Left hindlimb (tissue), 1 donor: Measurements from ENCODE around the gene CISD3.
A peak's percentile ranks its signal among the peaks of the same experiment; 100 is the strongest.

Experiments used
- DNase-seq: peaks from one replicate; pipeline ENCODE4 v3.0.0-alpha.2; 2018

The CISD3 gene

DNA sequence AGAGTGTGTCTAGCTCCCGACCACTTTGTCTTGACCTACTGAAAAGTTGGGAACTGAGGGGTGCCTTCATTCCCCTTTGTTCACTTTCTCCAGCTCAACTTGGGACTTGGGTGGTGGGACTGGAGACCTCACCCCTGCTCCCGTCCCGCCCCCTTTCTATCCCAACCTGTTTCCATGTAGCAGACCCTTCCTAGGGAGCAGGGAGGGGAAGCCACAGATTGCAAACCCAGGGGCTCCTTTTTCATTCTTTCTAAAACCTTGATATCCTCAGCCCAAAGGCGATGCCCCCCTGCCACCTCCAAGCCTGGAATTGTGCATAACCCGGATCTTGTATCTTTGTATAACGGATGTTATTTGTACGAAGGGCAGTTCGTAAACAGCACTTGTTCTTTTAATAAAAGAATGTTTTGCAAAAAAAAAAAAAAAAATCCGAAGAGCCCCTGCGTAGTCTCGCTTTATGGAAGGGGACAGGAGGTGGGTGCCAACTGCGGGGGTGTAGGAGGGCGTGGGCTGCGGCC, 714 bp upstream of the CISD3 start:
- DNase-seq: no peak

DNA sequence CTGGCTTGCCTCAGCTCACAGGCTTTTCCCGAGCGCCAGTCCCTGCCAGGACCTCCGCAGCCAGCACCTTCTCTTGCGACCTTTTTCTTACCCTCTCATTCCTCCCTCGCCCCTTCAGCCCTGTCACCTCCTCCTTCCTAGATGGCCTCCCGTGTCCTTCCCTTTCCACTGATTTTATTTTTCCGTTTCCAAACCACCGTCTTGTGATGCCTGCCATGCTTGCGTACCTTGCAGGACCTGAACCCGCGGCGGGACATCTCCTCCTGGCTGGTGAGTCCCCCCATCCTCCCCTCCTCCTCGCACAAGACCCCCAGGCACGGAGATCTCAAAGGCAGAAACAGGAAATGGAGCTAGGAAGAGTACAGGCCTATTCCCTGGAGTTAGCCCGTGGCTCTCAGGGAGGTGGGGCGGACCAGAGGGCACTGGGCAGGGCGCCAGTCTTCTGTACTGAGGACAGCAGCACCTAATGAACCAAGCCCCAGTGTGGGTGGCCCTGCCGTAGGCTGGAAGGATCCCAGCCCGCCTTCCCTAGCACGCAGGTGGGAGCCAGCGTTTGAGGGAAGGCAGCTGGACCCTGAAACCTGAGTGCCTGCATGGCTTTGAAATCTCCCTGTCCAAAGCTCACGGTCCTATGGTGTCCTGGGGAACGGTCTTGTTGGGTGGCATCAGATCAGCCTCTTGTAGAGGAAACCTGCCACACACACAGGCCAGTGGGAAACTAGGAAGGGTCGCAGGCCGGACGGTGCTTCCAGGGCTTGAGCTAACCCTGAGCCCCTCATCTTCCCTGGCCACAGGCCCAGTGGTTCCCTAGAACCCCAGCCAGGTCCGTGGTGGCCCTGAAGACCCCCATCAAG, 612 bp downstream of the CISD3 start:
- peak; percentile 60 for DNase-seq

DNA sequence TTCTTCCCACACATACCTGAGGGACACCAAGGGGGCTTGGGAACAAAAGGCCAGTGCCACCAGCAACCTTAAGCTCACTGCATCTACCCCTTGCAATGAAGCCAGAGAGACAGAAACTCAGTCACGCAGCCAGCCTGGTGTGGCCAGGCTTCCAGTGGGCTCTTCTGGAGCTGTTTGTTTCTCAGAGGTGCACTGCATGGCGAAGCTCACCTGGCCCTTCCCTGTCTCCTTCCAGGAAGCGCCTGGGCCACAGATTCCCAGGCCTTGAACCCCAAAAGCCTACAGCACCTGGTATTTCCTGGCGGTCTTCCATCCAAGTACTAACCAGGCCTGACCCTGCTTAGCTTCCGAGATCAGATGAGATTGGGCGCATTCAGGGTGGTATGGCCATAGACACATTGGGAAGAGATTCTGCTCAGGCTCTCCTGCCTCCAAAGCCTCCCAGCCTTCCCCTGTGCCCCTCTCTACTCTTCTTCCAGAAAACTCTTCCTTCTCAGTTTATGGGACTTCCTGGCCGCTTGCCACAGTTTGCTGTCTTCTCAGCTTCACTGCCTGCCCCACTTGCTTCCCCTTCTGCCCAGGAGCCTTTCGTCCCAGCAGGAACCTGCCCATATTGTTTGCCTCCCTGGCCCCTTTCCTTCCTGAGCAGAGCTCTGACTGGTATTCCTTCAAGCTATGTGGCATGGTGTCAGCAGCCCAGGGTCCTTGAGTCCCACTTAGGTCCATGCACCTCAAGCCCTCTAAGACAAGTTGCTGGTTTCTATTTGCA, 1.6 kb downstream of the CISD3 start:
- DNase-seq: no peak

DNA sequence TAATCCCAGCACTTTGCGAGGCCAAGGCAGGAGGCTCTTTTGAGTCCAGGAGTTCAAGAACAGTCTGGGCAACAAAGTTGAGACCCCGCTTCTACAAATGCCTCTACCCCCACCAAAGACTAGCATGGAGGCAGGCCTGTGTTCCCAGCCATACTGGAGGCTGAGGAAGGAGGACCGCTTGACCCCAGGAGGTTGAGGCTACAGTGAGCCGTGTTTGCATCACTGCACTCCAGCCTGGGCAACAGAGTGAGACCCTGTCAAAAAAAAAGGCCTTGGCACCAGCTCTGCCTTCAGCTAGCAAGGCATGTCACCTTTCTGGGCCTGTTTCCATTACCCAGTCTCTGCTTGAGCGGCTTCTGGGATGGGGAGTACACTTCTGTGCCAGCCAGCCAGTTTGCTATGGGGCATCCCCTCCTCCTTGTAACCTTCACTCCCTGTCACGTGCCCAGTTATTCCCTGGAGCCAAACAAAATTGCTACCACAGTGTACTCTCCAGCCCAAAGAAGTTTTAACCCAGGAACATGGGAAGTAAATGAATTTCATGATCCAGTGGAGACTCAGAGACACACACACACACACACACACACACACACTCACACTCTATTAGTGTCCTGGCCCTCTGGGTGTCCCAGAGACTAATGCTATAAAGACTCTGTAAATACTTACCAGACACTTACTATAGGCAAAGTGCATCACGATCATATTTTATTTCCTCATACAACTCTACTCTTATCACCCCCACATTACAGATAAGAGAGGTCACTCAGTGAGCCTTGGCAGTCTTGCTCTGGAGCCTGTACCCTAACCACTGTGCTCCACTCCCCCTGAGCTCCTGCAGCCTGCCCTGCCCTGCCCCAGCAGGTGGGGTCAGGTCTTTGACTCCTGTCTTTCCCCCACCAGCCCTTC, 2.5 kb downstream of the CISD3 start:
- no peak for DNase-seq

DNA sequence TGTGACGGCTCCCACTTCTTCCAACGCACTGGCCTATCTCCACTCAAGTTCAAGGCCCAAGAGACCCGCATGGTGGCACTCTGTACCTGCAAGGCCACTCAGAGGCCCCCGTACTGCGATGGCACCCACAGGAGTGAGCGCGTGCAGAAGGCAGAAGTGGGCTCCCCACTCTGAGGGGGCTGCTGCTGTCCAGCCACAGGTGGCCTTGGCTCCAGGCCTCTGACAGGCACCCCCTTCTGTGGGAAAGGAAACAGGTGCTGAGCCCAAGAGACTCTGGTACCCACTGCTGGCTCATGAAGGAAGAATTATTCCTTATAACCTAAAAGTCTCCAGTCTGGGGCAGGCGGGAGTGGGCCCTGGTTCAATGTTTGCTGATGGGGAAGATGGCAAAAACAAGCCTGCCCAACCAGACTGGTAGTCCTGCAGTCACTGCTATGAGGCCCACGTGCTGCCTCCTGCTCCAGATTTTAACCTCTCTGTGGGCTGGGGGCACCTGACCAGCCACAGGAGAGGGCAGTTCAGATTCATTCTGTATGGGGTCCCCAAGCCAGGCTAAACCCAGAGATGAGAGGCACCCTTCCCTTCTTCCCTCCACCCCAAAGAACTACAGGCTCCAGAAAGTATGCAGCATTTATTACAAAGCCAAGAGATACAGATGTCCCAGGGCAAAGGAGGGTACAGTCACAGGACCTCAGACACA, 3.3 kb downstream of the CISD3 start:
- no peak for DNase-seq

DNA sequence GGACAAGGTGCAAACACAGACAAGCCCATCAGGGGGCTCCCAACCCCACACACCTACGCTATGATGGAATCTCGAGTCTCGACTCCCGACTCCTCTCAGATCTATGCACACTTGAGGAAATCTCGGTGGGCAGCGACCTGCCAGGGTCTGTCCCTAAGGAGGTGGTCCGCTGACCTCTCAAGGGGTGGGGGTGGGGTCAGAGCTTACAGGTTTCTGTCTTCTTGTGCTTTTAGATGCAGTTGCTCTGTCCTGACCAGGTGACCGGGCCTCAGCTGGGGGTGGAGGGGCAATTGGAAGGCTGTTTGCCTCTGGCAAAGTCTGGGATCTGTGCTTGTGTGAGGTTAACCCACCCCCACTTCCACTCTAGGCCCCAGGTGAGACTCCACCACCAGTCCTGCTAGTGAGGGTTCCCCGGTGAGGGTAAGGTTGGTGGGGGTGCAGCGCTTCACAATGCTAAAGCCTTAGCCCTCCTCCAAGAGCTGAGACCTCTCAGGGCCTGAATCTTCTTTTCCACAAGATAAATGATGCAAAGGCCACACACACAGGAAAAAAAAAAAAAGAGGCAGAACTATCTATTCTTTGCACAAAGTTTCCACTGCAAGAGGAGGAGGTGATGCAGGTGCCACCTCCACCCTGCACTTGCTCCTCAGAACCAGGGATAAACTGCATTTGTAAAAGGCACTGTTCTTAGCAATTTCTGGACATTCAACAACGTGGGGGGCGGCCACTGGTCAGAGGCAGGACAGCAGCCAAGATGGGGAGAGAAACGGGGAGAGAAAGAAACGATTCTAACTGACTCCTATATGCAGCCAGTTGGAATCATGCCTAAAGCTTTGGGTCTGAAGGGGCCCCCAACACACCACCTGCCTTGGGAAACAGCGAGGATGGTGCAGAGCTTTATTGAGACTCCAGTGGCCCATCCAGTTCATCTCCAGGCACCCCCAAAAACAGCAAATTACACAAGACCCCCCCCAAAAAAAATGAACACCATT, 4.1 kb downstream of the CISD3 start:
- no peak for DNase-seq

DNA sequence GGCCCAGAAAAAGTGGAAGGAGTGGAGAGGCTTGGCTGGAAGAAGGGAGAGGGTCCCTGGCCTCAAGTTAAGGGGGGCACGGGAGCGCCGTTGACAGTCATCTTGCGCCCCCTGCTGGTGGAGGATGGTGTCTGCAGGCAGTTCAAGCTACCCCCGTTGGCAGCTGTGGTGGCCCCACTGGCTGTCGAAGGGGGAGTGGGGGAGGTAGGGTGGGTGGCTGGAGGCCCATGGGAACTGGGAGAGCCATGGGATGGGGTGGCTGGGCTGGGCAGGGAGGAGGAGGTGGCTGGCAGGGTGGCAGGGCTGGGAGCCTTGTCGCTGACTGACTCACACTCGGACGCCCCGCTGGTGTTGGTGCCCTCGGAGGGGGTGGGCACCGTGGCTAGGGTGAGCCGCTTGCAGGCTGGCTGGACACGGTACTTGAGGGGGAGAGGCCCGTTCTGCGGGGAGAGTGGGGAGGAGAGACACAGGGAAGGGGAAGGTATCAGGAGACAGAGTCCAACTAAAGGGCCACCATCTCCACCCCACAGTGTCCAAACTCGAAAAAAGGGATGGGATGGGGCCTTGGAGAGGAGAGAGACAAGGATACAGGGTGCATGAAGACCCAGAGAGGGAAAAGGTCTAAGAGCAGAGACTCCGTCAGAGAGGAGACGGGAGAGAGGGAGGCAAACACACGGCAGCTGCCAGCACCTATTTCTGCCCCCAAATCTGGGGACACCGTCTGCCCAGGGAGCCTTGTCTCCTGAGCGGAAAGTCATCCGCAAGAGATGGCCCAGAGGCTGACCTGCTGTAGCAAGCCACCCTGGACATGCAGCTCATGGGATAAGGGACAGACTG, 5.2 kb downstream of the CISD3 start:
- peak; percentile 68 for DNase-seq

DNA sequence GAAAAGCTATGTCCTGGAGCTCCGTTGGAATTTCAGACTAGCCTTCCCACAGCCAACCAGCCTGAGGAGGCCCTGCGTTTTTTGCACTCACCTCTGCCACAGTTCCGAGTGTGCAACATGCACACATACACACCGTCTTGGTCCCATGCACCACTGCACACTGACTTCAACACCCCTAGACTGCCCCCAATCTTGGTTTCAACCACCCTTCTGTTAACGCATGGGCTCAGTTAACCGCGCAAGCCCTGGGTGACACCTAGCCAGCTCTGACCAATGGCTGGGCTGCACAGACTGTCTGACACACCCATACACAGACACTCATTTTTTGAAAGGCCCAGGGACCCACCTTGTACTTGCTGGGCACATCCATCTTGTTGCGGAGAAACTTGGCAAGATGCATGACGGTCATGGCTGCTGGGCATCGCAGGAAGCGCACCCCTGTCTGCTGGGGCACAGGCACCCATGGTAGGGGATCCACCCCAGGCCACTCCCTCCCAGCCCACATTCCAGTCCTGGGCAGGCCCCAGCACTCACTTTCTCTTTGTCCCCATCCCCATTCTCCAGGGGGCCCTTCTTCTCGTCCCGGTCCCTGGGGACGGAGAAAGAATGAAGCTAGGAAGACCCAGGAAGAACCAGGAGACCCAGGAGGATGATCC, 8.0 kb downstream of the CISD3 start:
- no peak for DNase-seq

DNA sequence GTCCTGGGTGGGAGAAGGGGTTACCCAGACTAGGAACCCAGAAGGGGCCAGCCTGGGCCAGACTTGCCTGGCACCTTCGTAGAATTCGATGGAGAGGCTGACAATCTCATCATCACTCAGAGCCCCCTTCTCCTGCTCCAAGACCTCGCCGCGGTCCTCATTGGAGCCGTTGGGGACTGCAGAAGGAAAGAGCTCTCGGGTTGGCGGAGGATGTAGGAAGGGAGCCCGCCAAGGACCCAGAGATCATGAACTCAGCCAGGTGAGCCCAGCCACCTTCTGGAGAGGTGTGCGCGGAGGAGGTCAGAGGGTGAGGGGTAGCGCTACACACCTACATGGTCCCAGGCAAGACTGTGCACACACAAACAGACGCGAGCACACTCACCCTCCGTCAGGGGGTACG, 8.5 kb downstream of the CISD3 start:
- DNase-seq: peak; percentile 21

DNA sequence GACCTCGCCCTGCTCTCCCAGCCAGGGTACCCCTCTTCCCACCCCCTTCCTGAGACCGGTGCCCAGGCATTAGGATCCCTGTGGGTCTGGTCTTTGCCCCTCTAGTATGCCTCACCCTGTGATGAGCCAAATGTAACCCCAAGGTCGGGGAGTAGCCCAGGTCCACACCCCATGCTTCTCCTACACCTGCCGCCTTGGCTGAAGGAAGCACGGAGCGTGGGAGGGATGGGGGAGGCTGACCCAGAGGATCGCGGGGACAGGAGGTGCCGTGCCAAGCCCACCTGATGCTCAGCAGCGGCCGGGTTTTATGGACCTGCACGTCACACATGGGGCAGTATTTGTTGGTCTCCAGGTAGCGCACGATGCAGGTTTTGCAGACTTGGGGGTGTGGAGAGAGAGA, 9.2 kb downstream of the CISD3 start:
- peak; percentile 23 for DNase-seq

DNA sequence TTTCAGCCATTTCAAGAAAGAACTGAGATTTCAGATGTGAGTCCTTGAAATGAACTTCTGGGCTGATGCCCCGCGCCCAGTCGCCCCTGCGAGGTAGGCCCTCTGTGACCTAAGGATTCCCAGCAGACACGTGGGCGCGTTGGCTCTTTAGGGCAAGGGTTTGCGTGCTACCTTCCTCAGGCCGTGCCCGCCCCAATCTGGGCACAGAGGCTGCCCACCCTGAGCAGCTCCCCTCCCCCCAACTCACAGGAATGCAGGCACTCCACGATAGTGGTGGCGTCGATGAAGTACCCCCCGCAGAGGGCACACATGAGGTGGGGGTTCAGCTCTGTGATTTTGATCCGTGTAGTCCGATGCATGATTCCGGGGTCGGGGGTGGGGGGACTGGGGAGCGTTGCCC, 9.9 kb downstream of the CISD3 start:
- no peak for DNase-seq

DNA sequence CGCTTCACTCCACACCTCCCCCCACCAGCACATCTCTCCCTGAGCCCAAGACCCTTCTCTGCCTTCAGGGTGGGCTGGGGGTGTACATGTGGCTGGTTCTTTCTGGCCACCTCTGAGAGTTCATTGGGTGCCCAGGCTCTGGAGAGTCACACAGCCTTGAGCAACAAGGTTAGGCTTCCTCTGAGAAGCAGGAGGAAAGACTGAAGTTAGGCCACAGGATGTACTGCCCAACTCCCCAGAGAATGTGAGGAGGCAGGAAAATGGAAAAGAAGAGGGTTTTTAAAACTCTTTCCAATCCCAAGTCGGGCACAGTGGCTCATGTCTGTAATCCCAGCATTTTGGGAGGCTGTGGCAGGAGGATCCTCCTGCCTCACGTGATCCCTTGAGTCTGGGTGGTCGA, 10.7 kb downstream of the CISD3 start:
- no peak for DNase-seq

DNA sequence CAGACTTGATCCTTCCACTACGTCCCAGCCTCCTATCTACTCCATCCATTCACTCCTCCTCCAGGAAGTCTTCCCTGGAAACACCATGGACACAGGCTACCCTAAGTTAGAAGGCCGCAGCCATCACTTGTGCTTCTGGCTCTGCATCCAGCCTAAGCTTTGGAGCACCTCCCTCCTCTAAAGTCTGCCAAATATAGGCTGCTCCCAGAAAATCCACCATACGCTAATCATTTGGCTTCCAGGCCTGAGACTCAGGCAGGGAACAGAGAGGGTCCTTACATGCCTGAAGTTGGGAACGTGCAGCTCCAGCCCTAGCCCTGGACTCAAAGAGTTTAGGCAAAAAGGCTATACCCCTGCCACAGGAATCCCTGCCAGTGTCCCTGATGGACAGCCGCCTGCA, 11.3 kb downstream of the CISD3 start:
- peak; percentile 46 for DNase-seq

DNA sequence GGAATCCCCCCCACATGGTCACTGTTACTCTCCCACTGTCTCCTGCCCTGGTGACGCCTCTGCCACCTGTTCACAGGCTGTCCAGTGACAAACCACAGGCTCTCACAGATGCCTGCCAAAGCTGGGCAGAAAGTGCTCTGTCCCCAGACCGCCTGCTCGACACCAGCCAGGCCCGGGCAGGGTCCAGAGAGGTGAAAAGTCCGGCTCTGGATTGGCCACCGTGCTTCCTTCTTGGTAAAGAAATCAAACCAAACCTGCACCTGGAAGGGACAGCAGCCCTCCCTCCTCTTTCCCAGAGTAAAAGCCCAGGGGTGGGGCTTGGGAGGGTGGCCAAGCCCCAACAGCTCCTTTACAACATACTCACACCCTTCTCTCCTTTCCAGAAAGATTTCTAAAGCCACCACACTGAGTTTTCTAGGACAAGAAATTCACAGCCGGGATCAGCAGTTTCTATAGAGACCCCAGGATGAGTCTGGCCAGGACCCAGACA, 11.8 kb downstream of the CISD3 start:
- peak; percentile 85 for DNase-seq

DNA sequence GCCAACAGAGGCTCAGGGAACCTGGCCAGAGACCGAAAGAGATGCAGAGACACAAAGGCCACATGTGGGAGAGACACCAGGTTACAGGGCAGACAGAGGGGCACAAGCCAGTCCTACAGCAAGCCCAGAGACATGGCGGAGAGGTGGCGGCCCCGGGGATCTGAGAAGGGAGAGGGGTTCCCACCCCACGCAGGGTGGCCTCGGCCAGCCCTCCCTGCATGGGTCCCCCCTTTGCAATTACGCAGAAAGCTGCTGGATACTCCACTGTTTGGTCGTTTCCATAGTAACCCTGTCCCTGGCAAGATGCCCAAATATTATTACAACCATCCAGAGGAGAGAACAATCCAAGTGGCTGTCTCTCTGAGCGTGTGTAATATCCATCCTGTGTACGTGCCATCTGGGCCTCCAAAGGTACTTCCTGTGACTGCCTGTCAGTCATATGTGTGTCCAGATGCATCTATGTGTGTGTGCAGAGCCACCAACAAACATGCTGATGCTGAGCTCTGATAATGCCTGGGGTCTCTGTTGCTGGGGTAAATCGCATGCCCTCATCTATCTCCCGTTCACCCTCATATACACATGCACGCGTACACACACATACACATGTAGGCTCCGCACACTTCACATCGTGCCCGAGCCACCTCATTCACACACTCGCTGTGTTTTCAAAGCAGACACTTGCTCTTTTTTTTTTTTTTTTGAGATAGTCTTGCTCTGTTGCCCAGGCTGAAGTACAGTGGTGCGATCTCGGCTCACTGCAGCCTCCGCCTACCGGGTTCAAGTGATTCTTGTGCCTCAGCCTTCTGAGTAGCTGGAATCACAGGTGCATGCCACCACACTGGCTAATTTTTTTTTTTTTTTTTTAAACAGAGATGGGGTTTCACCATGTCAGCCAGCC, 12.5 kb downstream of the CISD3 start:
- DNase-seq: peak; percentile 91

DNA sequence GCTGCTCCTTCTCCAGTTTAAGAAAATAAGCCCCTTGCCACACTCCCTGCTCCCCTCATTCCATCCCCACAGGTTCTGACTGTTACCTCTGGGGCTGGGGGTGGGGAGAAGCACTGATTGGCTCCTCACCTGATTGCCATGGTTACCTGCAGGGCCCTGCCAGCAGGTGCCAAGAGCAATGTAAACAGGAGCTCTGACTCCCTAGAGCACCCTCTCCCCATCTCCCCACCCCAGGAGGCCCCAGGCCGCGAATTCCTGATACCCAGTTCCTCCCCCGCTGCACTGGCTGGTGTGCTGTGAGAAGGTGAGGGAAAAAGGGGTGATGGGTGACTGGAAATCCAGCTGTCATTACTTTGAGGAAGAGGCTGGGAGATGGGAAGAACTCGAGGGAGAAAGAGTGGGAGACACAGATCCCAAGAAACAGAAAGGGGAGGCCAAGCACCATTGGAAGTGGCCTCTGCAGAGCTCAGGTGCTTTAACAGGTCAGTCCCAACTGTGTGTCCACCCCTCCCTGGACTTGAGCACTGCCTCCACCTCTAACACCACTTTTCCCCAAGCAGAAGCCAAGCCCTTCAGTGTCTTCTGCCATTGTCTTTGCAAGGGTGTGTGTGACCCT, 13.5 kb downstream of the CISD3 start:
- no peak for DNase-seq

DNA sequence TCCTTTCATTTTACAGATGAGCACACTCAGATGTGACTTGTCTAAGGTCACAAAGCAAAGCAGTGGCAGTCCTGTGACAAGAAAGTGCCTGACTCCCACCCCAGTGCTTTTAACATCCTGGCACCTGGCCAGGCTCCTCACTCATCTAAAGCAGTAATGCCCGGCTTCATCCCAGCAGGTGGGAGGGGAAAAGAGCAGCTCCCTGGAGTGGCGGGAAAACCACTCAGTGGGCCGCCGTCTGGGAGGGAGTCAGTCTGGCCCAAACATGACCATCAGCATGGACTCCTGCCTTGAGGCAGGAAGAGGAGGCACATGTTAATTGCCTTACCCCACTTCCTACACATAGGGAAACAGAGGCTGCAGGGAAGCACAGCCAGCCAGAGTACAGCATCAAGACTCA, 15.4 kb downstream of the CISD3 start:
- peak; percentile 44 for DNase-seq
